Caco-2 (cell line): ENCODE measurements around the gene COPS3. TPM values are rescaled to one million over a fixed set of nuclear protein-coding genes. Genes with fewer than 3 reads are reported as not detected.

Source experiments
- BruUV-seq: library from RNA; stranded (reverse); fragments of 400-500 nt; replicated peaks from 2 replicates; lab custom pipeline; 2021; lab: Mats Ljungman, UMichigan
- CTCF ChIA-PET: fragments of 300-600 bp; sonication (Branson Sonifier 250); formaldehyde crosslinking; loops from one replicate; lab custom pipeline; 2022; ENCODE audit warnings: antibody characterized with exemption; lab: Charles Lee
- POLR2A ChIA-PET: fragments of 300-600 bp; sonication (Branson Sonifier 250); formaldehyde crosslinking; loops from one replicate; lab custom pipeline; 2022; ENCODE audit warnings: antibody characterized with exemption; lab: Charles Lee
- DNase-seq, 2 experiments: peaks; one replicate each; pipeline versions ENCODE4 v3.0.0 to v3.0.0-alpha.2; 2020 to 2022
- H3K27me3 ChIP-seq: replicated peaks from 2 replicates; pipeline ENCODE4 v1.6.0; 2011; ENCODE audit warnings: low read length; ENCODE audit not compliant: control insufficient read depth, insufficient read depth
- H3K36me3 ChIP-seq: 2 replicates; pipeline ENCODE4 v1.5.1; 2011; ENCODE audit warnings: low read length; ENCODE audit not compliant: control insufficient read depth, insufficient read depth
- H3K4me1 ChIP-seq: fragments of 250-450 bp; sonication (Bioruptor Pico); 2 replicates; pipeline ENCODE4 v1.5.1; 2020; ENCODE audit warnings: mild to moderate bottlenecking
- H3K4me3 ChIP-seq: 2 replicates; pipeline ENCODE4 v1.5.1; 2011; ENCODE audit warnings: low read depth, mild to moderate bottlenecking, control low read depth, low read length
- H3K9me3 ChIP-seq: fragments of 250-450 bp; sonication (Bioruptor Pico); 2 replicates; pipeline ENCODE4 v1.5.1; 2020; ENCODE audit warnings: mild to moderate bottlenecking, moderate library complexity
- H3K27ac Mint-ChIP-seq: one replicate; pipeline ENCODE4 v1.8.0; 2022; ENCODE audit warnings: mixed read lengths; ENCODE audit not compliant: unreplicated experiment
- H3K27me3 Mint-ChIP-seq: one replicate; pipeline ENCODE4 v1.8.0; 2022; ENCODE audit warnings: mixed read lengths; ENCODE audit not compliant: insufficient read depth, unreplicated experiment
- H3K36me3 Mint-ChIP-seq: one replicate; pipeline ENCODE4 v1.8.0; 2022; ENCODE audit warnings: mild to moderate bottlenecking, mixed read lengths; ENCODE audit not compliant: insufficient read depth, unreplicated experiment
- H3K4me1 Mint-ChIP-seq: one replicate; pipeline ENCODE4 v1.8.0; 2022; ENCODE audit warnings: low read depth, mixed read lengths; ENCODE audit not compliant: unreplicated experiment
- H3K4me3 Mint-ChIP-seq: one replicate; pipeline ENCODE4 v1.8.0; 2022; ENCODE audit warnings: mild to moderate bottlenecking, moderate library complexity, mixed read lengths; ENCODE audit not compliant: unreplicated experiment
- H3K9me3 Mint-ChIP-seq: one replicate; pipeline ENCODE4 v1.8.0; 2022; ENCODE audit warnings: mixed read lengths; ENCODE audit not compliant: unreplicated experiment
- intact Hi-C: fragments of 100-400 bp; cut with micrococcal nuclease; formaldehyde crosslinking; loops from one replicate; pipeline ENCODE4 v1.10.0; 2022; ENCODE audit not compliant: unreplicated experiment
- total RNA-seq: library from RNA; stranded (reverse); gene quantifications from 2 replicates; pipeline ENCODE4 v1.2.3, GENCODE V29; 2022
- TF ChIP-seq, protein P1 (sequence below), 2 experiments: fragments of 200-600 bp in 1 of 2; IDR thresholded peaks; 1 replicate in 1 of 2; 2 replicates in 1 of 2; pipeline versions ENCODE4 v1.5.1 to v1.8.0; 2011 to 2022; ENCODE audit warnings: antibody characterized with exemption in 1 of 2, control low read depth in 1 of 2, inconsistent platforms in 1 of 2, low read depth in 1 of 2, low read length in 1 of 2, mild to moderate bottlenecking in 1 of 2, moderate library complexity in 1 of 2; ENCODE audit not compliant: insufficient read depth in 1 of 2, severe bottlenecking in 1 of 2, unreplicated experiment in 1 of 2

Gene COPS3
- total RNA-seq, 1 experiment from 2014 or later = 120 TPM

DNA sequence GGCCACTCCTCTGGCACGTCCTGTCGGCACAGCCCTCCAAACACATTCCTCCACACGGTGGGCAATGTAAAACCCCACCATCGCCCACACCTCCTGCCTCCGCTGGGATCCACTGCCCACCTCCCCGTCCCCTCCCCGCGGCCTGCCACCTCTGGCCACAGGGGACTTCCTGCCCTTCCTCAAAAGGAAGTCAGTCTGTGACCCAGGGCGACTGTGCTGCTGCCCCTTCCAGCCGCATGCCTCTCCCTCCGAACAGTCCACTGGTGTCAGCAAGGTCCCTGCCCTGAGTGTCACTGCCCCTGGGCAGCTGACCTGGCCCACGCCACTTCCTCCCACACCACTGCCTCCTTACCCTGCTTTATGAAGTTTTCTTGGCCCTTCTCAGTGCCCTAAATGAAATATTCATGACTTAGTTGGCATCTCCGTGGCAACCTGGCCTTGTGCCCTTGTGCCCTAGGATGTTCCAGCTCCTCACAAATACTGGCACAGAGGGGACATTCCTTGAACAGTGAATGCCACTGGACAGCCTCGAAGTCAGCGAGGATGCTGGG, 76.9 kb downstream of the COPS3 start:
- Mint-ChIP-seq H3K36me3 (peaks cover 19% of the 10 kb centered on the region), H3K27ac (no peak overlapping the region), H3K9me3 (no peaks in the 10 kb centered on the region), H3K27me3 (no peaks in the 10 kb centered on the region), H3K4me3 (peak overlapping the region; percentile 81), H3K4me1 (peaks cover 5% of the 10 kb centered on the region)
- H3K4me1 ChIP-seq = peaks cover 7% of the 10 kb centered on the region; the same call in 1 of the 2 replicates
- ChIA-PET CTCF (no interaction called here), POLR2A (no interaction called here)
- intact Hi-C loops = no loop called here
- no peaks in the 10 kb centered on the region for H3K27me3 ChIP-seq
- no peaks in the 10 kb centered on the region for H3K9me3 ChIP-seq
- no TSS peak for BruUV-seq
- H3K4me3 ChIP-seq = no peak overlapping the region
- H3K36me3 ChIP-seq = peaks cover 4% of the 10 kb centered on the region
- TF ChIP-seq, protein P1, sequence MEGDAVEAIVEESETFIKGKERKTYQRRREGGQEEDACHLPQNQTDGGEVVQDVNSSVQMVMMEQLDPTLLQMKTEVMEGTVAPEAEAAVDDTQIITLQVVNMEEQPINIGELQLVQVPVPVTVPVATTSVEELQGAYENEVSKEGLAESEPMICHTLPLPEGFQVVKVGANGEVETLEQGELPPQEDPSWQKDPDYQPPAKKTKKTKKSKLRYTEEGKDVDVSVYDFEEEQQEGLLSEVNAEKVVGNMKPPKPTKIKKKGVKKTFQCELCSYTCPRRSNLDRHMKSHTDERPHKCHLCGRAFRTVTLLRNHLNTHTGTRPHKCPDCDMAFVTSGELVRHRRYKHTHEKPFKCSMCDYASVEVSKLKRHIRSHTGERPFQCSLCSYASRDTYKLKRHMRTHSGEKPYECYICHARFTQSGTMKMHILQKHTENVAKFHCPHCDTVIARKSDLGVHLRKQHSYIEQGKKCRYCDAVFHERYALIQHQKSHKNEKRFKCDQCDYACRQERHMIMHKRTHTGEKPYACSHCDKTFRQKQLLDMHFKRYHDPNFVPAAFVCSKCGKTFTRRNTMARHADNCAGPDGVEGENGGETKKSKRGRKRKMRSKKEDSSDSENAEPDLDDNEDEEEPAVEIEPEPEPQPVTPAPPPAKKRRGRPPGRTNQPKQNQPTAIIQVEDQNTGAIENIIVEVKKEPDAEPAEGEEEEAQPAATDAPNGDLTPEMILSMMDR (IDR thresholded peaks at IDR 0.05; ENCODE audit: insufficient read depth in 1 of 2, low read depth in 1 of 2, low read length in 1 of 2, severe bottlenecking in 1 of 2, unreplicated experiment in 1 of 2) = no peak
- no peak for DNase-seq

DNA sequence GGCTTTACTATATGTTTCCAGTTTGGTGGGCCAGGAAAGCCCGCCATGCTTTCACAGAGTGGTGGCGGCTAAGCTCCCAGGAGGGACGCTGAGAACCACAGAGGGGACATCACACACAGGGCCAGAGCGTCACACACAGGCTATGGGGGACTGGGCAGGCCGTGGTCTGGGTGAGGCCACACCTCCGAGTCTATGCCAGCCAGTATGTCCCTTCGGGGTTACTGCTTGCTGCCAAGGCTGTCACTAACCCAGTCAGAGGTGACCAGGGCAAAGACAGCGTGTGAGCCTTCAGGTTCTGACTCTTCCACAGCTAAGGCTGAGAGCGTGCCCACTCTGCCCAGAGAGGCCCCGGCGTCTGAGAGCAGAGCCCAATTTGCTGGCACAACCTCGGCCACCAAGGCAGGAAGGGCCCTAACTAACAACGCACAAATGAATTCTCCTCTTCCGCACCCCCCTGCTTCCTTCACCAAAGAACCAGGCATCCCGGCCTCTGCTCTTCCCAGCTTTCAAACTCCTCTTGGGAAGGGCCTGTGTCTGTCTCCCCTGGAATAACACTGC, 77.8 kb downstream of the COPS3 start:
- TF ChIP-seq, protein P1 (IDR thresholded peaks at IDR 0.05; ENCODE audit: insufficient read depth in 1 of 2, low read depth in 1 of 2, low read length in 1 of 2, severe bottlenecking in 1 of 2, unreplicated experiment in 1 of 2) = no peak
- Mint-ChIP-seq H3K4me3 (no peak overlapping the region), H3K4me1 (peaks cover 5% of the 10 kb centered on the region), H3K27me3 (no peaks in the 10 kb centered on the region), H3K27ac (no peak overlapping the region), H3K9me3 (no peaks in the 10 kb centered on the region), H3K36me3 (peaks cover 19% of the 10 kb centered on the region)
- ChIA-PET CTCF (no interaction called here), POLR2A (no interaction called here)
- Histone ChIP-seq H3K4me3 (no peak overlapping the region), H3K27me3 (no peaks in the 10 kb centered on the region), H3K36me3 (peaks cover 4% of the 10 kb centered on the region), H3K4me1 (peaks cover 7% of the 10 kb centered on the region; the same call in 1 of the 2 replicates), H3K9me3 (no peaks in the 10 kb centered on the region)
- DNase-seq = no peak
- no TSS peak for BruUV-seq
- intact Hi-C loops = no loop called here

DNA sequence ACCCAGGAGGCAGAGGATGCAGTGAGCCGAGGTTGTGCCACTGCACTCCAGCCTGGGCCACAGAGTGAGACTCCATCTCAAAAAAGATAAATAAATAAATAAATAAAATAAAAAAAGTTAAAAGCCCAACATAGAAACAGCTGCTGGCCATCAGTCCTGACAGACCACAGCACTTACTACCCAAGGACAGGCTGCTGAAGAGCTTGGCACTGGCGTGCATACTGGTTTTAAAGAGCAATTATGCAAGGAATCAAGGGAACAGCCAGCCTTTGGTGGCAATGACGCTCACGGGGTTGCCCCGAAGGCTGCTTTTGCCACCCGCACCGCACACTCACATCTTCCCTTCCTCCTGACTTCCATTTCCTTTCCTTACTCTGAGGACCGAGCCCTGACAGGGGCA, 79.1 kb downstream of the COPS3 start:
- POLR2A ChIA-PET = no interaction called here
- H3K27ac Mint-ChIP-seq = no peak overlapping the region
- CTCF ChIA-PET = no interaction called here

More for the DNA sequence above, 79.1 kb downstream of the COPS3 start:
- Histone ChIP-seq H3K4me3 (no peak overlapping the region), H3K36me3 (peaks cover 4% of the 10 kb centered on the region), H3K4me1 (peaks cover 7% of the 10 kb centered on the region; the same call in 1 of the 2 replicates), H3K9me3 (no peaks in the 10 kb centered on the region), H3K27me3 (no peaks in the 10 kb centered on the region)
- no peak for DNase-seq
- no peaks in the 10 kb centered on the region for H3K27me3 Mint-ChIP-seq
- peaks cover 5% of the 10 kb centered on the region for H3K4me1 Mint-ChIP-seq
- H3K36me3 Mint-ChIP-seq = peaks cover 28% of the 10 kb centered on the region
- no peaks in the 10 kb centered on the region for H3K9me3 Mint-ChIP-seq
- TF ChIP-seq, protein P1 (IDR thresholded peaks at IDR 0.05; ENCODE audit: insufficient read depth in 1 of 2, low read depth in 1 of 2, low read length in 1 of 2, severe bottlenecking in 1 of 2, unreplicated experiment in 1 of 2) = no peak
- BruUV-seq = no TSS peak
- intact Hi-C loops = no loop called here
- H3K4me3 Mint-ChIP-seq = no peak overlapping the region
